GM12872 (cell line): Measurements from ENCODE around the gene PRKAG3.

Experiments used
- TF ChIP-seq, protein P1 (sequence below): IDR thresholded peaks from 3 replicates; pipeline ENCODE4 v1.5.1; 2011; ENCODE audit warnings: low read depth, mild to moderate bottlenecking, low read length, moderate library complexity; ENCODE audit not compliant: insufficient read depth

The PRKAG3 gene

DNA sequence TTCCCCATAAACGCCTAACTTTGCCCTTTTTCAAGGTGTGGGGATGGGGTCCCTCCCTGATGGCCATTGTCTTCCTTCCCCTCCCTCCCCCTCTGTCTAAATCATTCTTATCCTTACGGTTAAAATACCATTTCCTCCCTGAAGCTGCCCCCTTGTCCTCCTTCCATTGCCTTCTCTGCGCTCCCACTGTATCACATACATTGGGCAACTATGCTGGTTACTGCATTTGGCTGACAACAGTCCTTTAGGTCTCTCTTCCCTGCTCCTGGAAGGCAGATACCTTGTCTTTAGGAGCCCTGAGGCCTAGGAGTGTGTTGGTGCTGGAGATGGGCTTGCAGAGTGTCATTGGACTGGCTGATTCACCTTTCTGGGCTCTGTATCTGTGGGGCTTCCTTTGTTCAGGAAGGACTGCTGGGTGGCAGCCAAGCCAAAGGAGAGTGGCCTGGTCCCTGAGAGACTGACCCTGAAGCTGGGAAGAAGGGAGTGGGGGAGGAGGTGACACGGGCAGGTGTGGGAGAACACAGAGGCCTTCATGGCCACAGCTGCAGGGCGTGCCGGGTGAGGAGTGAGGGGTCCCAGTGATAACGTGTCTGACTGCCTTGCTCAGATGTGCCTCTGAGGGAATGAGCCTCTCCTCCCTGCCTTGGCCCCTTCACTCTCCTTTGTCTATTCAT, 30.2 kb upstream of the PRKAG3 start:
- TF ChIP-seq, protein P1, sequence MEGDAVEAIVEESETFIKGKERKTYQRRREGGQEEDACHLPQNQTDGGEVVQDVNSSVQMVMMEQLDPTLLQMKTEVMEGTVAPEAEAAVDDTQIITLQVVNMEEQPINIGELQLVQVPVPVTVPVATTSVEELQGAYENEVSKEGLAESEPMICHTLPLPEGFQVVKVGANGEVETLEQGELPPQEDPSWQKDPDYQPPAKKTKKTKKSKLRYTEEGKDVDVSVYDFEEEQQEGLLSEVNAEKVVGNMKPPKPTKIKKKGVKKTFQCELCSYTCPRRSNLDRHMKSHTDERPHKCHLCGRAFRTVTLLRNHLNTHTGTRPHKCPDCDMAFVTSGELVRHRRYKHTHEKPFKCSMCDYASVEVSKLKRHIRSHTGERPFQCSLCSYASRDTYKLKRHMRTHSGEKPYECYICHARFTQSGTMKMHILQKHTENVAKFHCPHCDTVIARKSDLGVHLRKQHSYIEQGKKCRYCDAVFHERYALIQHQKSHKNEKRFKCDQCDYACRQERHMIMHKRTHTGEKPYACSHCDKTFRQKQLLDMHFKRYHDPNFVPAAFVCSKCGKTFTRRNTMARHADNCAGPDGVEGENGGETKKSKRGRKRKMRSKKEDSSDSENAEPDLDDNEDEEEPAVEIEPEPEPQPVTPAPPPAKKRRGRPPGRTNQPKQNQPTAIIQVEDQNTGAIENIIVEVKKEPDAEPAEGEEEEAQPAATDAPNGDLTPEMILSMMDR, result no peak

DNA sequence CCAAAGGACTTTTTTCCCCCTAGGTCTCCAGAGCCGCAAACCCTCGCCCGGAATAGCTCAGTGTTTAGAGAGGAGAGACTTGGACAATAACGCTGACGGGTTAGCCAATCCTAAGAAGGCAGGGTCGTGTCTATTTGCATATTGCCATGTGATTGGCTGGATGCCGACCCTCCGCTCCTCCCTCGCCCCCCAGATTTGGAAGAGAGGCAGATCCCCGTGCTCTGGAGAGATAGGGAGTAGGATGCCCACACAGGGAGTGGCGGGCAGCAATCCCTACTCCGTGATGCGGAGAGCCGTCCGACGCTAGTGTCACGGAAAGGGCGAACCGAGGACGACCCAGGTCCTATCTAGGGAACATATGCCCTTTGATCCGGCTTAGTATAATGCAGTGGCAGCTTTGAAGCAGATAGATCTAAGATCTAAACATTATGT, 29.4 kb upstream of the PRKAG3 start:
- TF ChIP-seq, protein P1, result no peak

DNA sequence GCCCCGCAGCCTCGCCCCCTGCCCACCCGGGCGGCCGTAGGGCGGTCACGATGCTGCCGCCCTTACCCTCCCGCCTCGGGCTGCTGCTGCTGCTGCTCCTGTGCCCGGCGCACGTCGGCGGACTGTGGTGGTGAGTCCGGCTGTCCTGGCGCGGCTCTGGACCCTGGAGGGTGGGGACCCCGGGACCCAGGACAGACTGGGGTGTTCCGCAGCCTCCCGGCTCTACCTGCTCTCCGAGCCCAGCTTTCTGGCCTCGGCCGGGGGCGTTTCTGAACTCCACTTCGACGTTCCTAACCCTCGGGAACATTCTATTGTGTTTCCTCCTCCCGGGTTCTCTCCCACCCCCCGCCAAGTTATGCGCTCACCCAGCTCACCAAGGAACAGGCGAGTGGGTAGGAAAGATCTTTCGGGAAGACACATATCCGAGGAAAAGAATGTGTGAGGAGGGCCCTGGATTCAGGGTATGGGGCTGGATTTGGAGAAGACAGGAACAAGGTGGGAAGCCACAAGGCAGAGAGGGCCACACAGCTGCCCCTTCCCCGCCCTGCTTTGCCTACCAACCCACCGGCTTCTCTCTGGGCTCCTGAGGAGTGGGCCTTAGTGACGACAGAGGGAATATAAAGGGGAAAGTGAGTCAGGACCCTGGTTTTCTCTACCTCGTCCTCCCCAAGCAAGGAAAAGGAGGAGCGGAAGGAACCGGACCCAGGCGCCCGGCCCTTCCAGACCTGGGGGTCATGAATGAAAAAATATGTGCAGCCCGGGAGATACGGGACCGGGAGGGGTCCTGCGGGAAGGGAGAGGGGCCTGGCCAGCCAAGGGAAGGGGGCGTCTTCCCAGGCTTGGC, 28.6 kb upstream of the PRKAG3 start:
- TF ChIP-seq, protein P1, result no peak

DNA sequence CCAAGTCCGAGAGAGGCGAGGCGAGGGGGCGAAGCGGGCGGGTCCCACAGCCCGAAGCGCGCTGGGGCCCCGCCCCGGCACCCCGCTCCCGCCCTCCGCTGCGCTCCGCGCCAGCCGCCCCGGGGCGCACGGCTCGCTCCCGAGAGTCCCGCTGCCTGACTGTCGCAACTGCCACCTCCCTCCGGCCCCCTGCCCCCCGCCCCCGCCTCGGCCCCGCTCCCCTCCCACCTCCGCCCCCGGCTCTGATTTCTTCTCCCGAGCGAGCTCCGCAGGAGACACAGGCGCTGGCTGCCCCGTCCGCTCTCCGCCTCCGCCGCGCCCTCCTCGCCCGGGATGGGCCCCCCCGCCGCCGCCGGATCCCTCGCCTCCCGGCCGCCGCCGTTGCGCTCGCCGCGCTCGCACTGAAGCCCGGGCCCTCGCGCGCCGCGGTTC, 28.0 kb upstream of the PRKAG3 start, which contains the start of gene WNT6:
WNT6 (plus strand) TSS at position 250 of the 432 bp plus-strand sequence. CDS start 233 bp downstream, outside the sequence.
- TF ChIP-seq, protein P1, result no peak

DNA sequence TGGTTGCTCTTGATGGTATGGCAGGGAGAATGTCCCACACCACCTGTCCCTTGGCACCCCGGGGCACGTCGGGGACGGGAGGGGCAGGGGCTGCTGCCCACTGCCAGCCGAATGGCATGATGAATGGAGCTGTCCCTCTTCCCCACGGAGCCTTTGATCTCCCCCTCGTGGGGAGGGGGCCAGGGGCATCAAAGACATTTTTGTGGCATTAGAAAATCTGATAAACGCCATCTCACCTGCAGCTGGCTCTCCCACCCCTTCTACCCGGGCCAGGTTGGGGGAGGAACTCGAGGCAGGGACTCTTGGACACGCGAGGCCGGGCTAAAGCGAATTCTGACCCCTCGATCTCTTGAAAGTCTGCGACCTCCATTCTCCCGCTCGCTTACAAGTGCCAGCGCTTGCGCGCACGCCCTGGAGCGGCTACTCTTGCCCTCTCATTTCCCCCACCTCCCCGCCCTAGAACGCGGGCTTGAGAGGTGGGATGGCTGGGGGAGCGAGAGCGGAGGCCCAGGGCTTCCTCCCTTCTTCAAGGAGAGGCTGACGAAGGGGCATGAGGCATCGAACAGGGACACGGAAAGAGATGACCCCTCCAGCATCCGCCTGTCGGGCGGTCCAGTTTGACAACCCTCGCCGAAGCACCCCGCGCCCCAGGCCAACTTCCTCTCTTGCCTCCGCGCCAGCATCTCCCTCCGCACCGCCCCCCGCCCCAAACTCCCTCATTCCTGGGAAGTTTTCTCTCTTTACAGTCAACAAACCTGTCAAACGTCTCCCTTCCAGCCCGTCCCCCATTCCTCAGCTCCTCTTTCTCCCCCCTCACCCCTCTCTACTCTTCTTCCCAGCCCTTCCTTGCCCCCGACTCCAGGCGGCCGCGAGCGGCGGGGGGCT, 27.3 kb upstream of the PRKAG3 start:
- TF ChIP-seq, protein P1, result no peak

DNA sequence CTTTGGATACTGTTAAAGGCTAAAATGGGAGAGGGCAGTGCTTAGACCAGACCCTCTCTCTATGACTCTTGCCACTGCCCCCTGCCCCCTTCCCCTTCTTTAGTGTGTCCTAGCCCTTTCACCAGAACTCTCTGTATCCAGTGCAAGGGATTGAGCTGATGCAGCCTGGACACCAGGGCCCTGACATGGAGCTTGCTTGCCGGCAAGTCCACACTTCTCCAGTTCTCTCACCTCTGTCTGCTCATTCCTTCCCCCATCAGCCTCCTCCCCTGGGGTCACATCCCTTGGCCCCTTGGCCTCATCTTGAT, 26.5 kb upstream of the PRKAG3 start:
- TF ChIP-seq, protein P1, result no peak
